ENCODE measurements around the gene LAMA5.

LAMA5 gene

GRCh38 chr20:62267543-62267942 is 99.6 kb downstream of the LAMA5 start:
- no CpG with 5 or more reads among the region's 10 CpGs for WGBS (ENCODE audit: extremely low coverage, insufficient coverage, low lambda C conversion rate)
- no peaks in the 10 kb centered on the region for H3K79me1 ChIP-seq (ENCODE audit: low read length)
- no peak overlapping the region for H3K4me3 ChIP-seq (ENCODE audit: low read length)
- H2AK5ac ChIP-seq (ENCODE audit: low read length): no peak overlapping the region
- H3K9ac ChIP-seq (ENCODE audit: low read length): no peak overlapping the region
- no peak overlapping the region for H2BK120ac ChIP-seq (ENCODE audit: low read depth, low read length)
- H3K4me1 ChIP-seq (ENCODE audit: control insufficient read depth, low read depth, low read length): no peaks in the 10 kb centered on the region
- H3K36me3 ChIP-seq (ENCODE audit: control insufficient read depth, insufficient read depth, low read length): peaks cover 3% of the 10 kb centered on the region
- no peak overlapping the region for H2BK5ac ChIP-seq (ENCODE audit: low read length)
- H4K5ac ChIP-seq (ENCODE audit: low read length): no peak overlapping the region
- no peaks in the 10 kb centered on the region for H3K79me2 ChIP-seq (ENCODE audit: control insufficient read depth, insufficient read depth, low read length)
- no peak overlapping the region for H3K4me2 ChIP-seq (ENCODE audit: low read length)
- H2BK15ac ChIP-seq (replicated peaks; ENCODE audit: low read depth): no peak overlapping the region
- no peak overlapping the region for H3K56ac ChIP-seq (ENCODE audit: low read length)
- no peak for DNase-seq
- no peak overlapping the region for H4K8ac ChIP-seq (ENCODE audit: low read depth, low read length)
- H3K27ac ChIP-seq (ENCODE audit: low read depth, low read length): no peak overlapping the region
- no peak overlapping the region for H3K4ac ChIP-seq (ENCODE audit: low read depth, low read length)
- H3K27me3 ChIP-seq (ENCODE audit: insufficient read depth, low read length, poor library complexity): no peaks in the 10 kb centered on the region
- no peak overlapping the region for H3K18ac ChIP-seq (ENCODE audit: low read length)
- no peak overlapping the region for H3K23ac ChIP-seq (ENCODE audit: low read length)

- no peak overlapping the region for H2BK15ac ChIP-seq (replicated peaks; ENCODE audit: low read depth)
- no peak overlapping the region for H3K18ac ChIP-seq (ENCODE audit: low read length)
- H3K9ac ChIP-seq (ENCODE audit: low read length): no peak overlapping the region
- H3K79me1 ChIP-seq (ENCODE audit: low read length): no peaks in the 10 kb centered on the region
- no peak overlapping the region for H3K27ac ChIP-seq (ENCODE audit: low read depth, low read length)
- H3K79me2 ChIP-seq (ENCODE audit: control insufficient read depth, insufficient read depth, low read length): no peaks in the 10 kb centered on the region
- H3K4ac ChIP-seq (ENCODE audit: low read depth, low read length): no peak overlapping the region
- no peaks in the 10 kb centered on the region for H3K4me1 ChIP-seq (ENCODE audit: control insufficient read depth, low read depth, low read length)
- no peak for DNase-seq
- no peaks in the 10 kb centered on the region for H3K27me3 ChIP-seq (ENCODE audit: insufficient read depth, low read length, poor library complexity)
- no peak overlapping the region for H3K4me2 ChIP-seq (ENCODE audit: low read length)
- H3K4me3 ChIP-seq (ENCODE audit: low read length): no peak overlapping the region
- peaks cover 3% of the 10 kb centered on the region for H3K36me3 ChIP-seq (ENCODE audit: control insufficient read depth, insufficient read depth, low read length)
- no peak overlapping the region for H4K5ac ChIP-seq (ENCODE audit: low read length)
- H4K8ac ChIP-seq (ENCODE audit: low read depth, low read length): no peak overlapping the region
- H2BK120ac ChIP-seq (ENCODE audit: low read depth, low read length): no peak overlapping the region
- no CpG with 5 or more reads among the region's 13 CpGs for WGBS (ENCODE audit: extremely low coverage, insufficient coverage, low lambda C conversion rate)
- H2BK5ac ChIP-seq (ENCODE audit: low read length): no peak overlapping the region
- no peak overlapping the region for H3K23ac ChIP-seq (ENCODE audit: low read length)
- H3K56ac ChIP-seq (ENCODE audit: low read length): no peak overlapping the region
- no peak overlapping the region for H2AK5ac ChIP-seq (ENCODE audit: low read length)
Observed at GRCh38 chr20:62266851-62267250, 100.3 kb downstream of the LAMA5 start.

GRCh38 chr20:62266340-62266739 is 100.8 kb downstream of the LAMA5 start:
- H2BK15ac ChIP-seq (replicated peaks; ENCODE audit: low read depth): no peak overlapping the region
- no CpG with 5 or more reads among the region's 10 CpGs for WGBS (ENCODE audit: extremely low coverage, insufficient coverage, low lambda C conversion rate)

GRCh38 chr20:62265365-62265764 is 101.7 kb downstream of the LAMA5 start:
- H2BK15ac ChIP-seq (replicated peaks; ENCODE audit: low read depth): no peak overlapping the region

More at GRCh38 chr20:62266340-62266739, 100.8 kb downstream of the LAMA5 start:
- Histone ChIP-seq H2AK5ac (ENCODE audit: low read length) (no peak overlapping the region), H3K23ac (ENCODE audit: low read length) (no peak overlapping the region), H3K4me3 (ENCODE audit: low read length) (no peak overlapping the region), H4K8ac (ENCODE audit: low read depth, low read length) (no peak overlapping the region), H3K36me3 (ENCODE audit: control insufficient read depth, insufficient read depth, low read length) (peaks cover 3% of the 10 kb centered on the region), H3K27ac (ENCODE audit: low read depth, low read length) (no peak overlapping the region), H3K4ac (ENCODE audit: low read depth, low read length) (no peak overlapping the region), H3K79me1 (ENCODE audit: low read length) (no peaks in the 10 kb centered on the region), H3K56ac (ENCODE audit: low read length) (no peak overlapping the region), H3K27me3 (ENCODE audit: insufficient read depth, low read length, poor library complexity) (no peaks in the 10 kb centered on the region), H3K79me2 (ENCODE audit: control insufficient read depth, insufficient read depth, low read length) (no peaks in the 10 kb centered on the region), H3K18ac (ENCODE audit: low read length) (no peak overlapping the region), H2BK5ac (ENCODE audit: low read length) (no peak overlapping the region), H3K4me2 (ENCODE audit: low read length) (no peak overlapping the region), H4K5ac (ENCODE audit: low read length) (no peak overlapping the region), H3K9ac (ENCODE audit: low read length) (no peak overlapping the region), H3K4me1 (ENCODE audit: control insufficient read depth, low read depth, low read length) (no peaks in the 10 kb centered on the region), H2BK120ac (ENCODE audit: low read depth, low read length) (no peak overlapping the region)
- DNase-seq: peak; percentile 39

GRCh38 chr20:62263396-62263795 is 103.7 kb downstream of the LAMA5 start:
- Histone ChIP-seq H4K5ac (ENCODE audit: low read length) (no peak overlapping the region), H4K8ac (ENCODE audit: low read depth, low read length) (no peak overlapping the region), H3K79me2 (ENCODE audit: control insufficient read depth, insufficient read depth, low read length) (no peaks in the 10 kb centered on the region), H3K36me3 (ENCODE audit: control insufficient read depth, insufficient read depth, low read length) (peaks cover 3% of the 10 kb centered on the region), H3K4me2 (ENCODE audit: low read length) (no peak overlapping the region), H3K18ac (ENCODE audit: low read length) (no peak overlapping the region), H3K4me3 (ENCODE audit: low read length) (no peak overlapping the region), H3K27ac (ENCODE audit: low read depth, low read length) (no peak overlapping the region), H2BK120ac (ENCODE audit: low read depth, low read length) (no peak overlapping the region), H2BK15ac (replicated peaks; ENCODE audit: low read depth) (no peak overlapping the region), H3K4me1 (ENCODE audit: control insufficient read depth, low read depth, low read length) (no peaks in the 10 kb centered on the region), H2BK5ac (ENCODE audit: low read length) (no peak overlapping the region), H3K9ac (ENCODE audit: low read length) (no peak overlapping the region), H3K23ac (ENCODE audit: low read length) (no peak overlapping the region), H2AK5ac (ENCODE audit: low read length) (no peak overlapping the region), H3K79me1 (ENCODE audit: low read length) (no peaks in the 10 kb centered on the region), H3K27me3 (ENCODE audit: insufficient read depth, low read length, poor library complexity) (no peaks in the 10 kb centered on the region), H3K56ac (ENCODE audit: low read length) (no peak overlapping the region), H3K4ac (ENCODE audit: low read depth, low read length) (no peak overlapping the region)
- no CpG with 5 or more reads among the region's 14 CpGs for WGBS (ENCODE audit: extremely low coverage, insufficient coverage, low lambda C conversion rate)
- no peak for DNase-seq

More at GRCh38 chr20:62265365-62265764, 101.7 kb downstream of the LAMA5 start:
- no peak for DNase-seq
- Histone ChIP-seq H2AK5ac (ENCODE audit: low read length) (no peak overlapping the region), H3K4me1 (ENCODE audit: control insufficient read depth, low read depth, low read length) (no peaks in the 10 kb centered on the region), H3K36me3 (ENCODE audit: control insufficient read depth, insufficient read depth, low read length) (peaks cover 3% of the 10 kb centered on the region), H3K9ac (ENCODE audit: low read length) (no peak overlapping the region), H3K23ac (ENCODE audit: low read length) (no peak overlapping the region), H3K27ac (ENCODE audit: low read depth, low read length) (no peak overlapping the region), H3K4me3 (ENCODE audit: low read length) (no peak overlapping the region), H3K4me2 (ENCODE audit: low read length) (no peak overlapping the region), H4K5ac (ENCODE audit: low read length) (no peak overlapping the region), H3K79me1 (ENCODE audit: low read length) (no peaks in the 10 kb centered on the region), H3K27me3 (ENCODE audit: insufficient read depth, low read length, poor library complexity) (no peaks in the 10 kb centered on the region), H4K8ac (ENCODE audit: low read depth, low read length) (no peak overlapping the region), H3K18ac (ENCODE audit: low read length) (no peak overlapping the region), H2BK120ac (ENCODE audit: low read depth, low read length) (no peak overlapping the region), H3K4ac (ENCODE audit: low read depth, low read length) (no peak overlapping the region), H3K79me2 (ENCODE audit: control insufficient read depth, insufficient read depth, low read length) (no peaks in the 10 kb centered on the region), H3K56ac (ENCODE audit: low read length) (no peak overlapping the region), H2BK5ac (ENCODE audit: low read length) (no peak overlapping the region)
- WGBS (ENCODE audit: extremely low coverage, insufficient coverage, low lambda C conversion rate): no CpG with 5 or more reads among the region's 1 CpG

- WGBS (ENCODE audit: extremely low coverage, insufficient coverage, low lambda C conversion rate): no CpG with 5 or more reads among the region's 10 CpGs
- Histone ChIP-seq H3K56ac (ENCODE audit: low read length) (no peak overlapping the region), H3K23ac (ENCODE audit: low read length) (no peak overlapping the region), H3K79me2 (ENCODE audit: control insufficient read depth, insufficient read depth, low read length) (no peaks in the 10 kb centered on the region), H4K5ac (ENCODE audit: low read length) (no peak overlapping the region), H2BK5ac (ENCODE audit: low read length) (no peak overlapping the region), H3K9ac (ENCODE audit: low read length) (no peak overlapping the region), H3K27ac (ENCODE audit: low read depth, low read length) (no peak overlapping the region), H4K8ac (ENCODE audit: low read depth, low read length) (no peak overlapping the region), H2BK15ac (replicated peaks; ENCODE audit: low read depth) (no peak overlapping the region), H3K79me1 (ENCODE audit: low read length) (no peaks in the 10 kb centered on the region), H3K4me2 (ENCODE audit: low read length) (no peak overlapping the region), H2AK5ac (ENCODE audit: low read length) (no peak overlapping the region), H3K18ac (ENCODE audit: low read length) (no peak overlapping the region), H3K4ac (ENCODE audit: low read depth, low read length) (no peak overlapping the region), H3K4me3 (ENCODE audit: low read length) (no peak overlapping the region), H2BK120ac (ENCODE audit: low read depth, low read length) (no peak overlapping the region), H3K36me3 (ENCODE audit: control insufficient read depth, insufficient read depth, low read length) (peaks cover 3% of the 10 kb centered on the region), H3K4me1 (ENCODE audit: control insufficient read depth, low read depth, low read length) (no peaks in the 10 kb centered on the region), H3K27me3 (ENCODE audit: insufficient read depth, low read length, poor library complexity) (no peaks in the 10 kb centered on the region)
- DNase-seq: no peak
Observed at GRCh38 chr20:62262064-62262463, 105.0 kb downstream of the LAMA5 start.
